Right lobe of liver (tissue), 6 donors: Measurements from ENCODE around the gene PRCC. TPM values are rescaled to one million over a fixed set of nuclear protein-coding genes. Genes with fewer than 3 reads are reported as not detected.

Experiments
- ATAC-seq, 4 donors: fragments of 200-7000 bp; cut with Tn5 transposase; one replicate each; pipeline ENCODE4 v1.9.1; 2020; ENCODE audit warnings: mild to moderate bottlenecking in 4 of 4, moderate library complexity in 4 of 4
- DNase-seq, 3 donors: peaks; one replicate each; pipeline ENCODE4 v3.0.0-alpha.2; 2020
- H3K27ac ChIP-seq, 3 donors: fragments of 200-600 bp; one replicate each; pipeline ENCODE4 v1.8.0; 2022
- H3K27me3 ChIP-seq, 2 donors: fragments of 200-600 bp; one replicate each; pipeline ENCODE4 v1.8.0; 2022
- H3K36me3 ChIP-seq, 4 donors: fragments of 200-600 bp; sonication (generic) in 1 of 4; one replicate each; pipeline versions ENCODE4 v1.5.1 to v1.8.0; 2017 to 2022; ENCODE audit warnings: control low read depth in 1 of 4
- H3K4me1 ChIP-seq, 4 donors: fragments of 200-600 bp; sonication (generic) in 1 of 4; one replicate each; pipeline versions ENCODE4 v1.5.1 to v1.8.0; 2017 to 2022; ENCODE audit warnings: control low read depth in 1 of 4
- H3K4me3 ChIP-seq, 3 donors: fragments of 200-600 bp; one replicate each; pipeline ENCODE4 v1.8.0; 2022
- H3K9me3 ChIP-seq, 4 donors: fragments of 200-600 bp; sonication (generic) in 1 of 4; one replicate each; pipeline versions ENCODE4 v1.5.1 to v1.8.0; 2017 to 2022; ENCODE audit warnings: control low read depth in 1 of 4
- POLR2A ChIP-seq: fragments of 450-650 bp; IDR thresholded peaks from one replicate; pipeline ENCODE4 v1.6.1; 2017; ENCODE audit warnings: antibody characterized with exemption, mild to moderate bottlenecking
- WGBS: methylation state at CpG from one replicate; pipeline ENCODE4 v1.1.6; 2018; ENCODE audit warnings: low coverage, low lambda C conversion rate; ENCODE audit not compliant: insufficient coverage; ENCODE audit errors: missing lambda C conversion rate; 5-methylcytosine and 5-hydroxymethylcytosine counted together
- intact Hi-C, 2 donors: fragments of 100-400 bp; cut with DNase I; formaldehyde crosslinking; loops; one replicate each; pipeline versions ENCODE4 v1.11.2 to v1.14.1; 2022
- total RNA-seq, 6 experiments: library from RNA; depleted of rRNA in 2 of 6; stranded (reverse); fragments of >200 nt in 2 of 6; fragmentation: NEBNext Ultra II Directional in 3 of 6; extraction: Animal tissue kit (Norgen Biotek cat#: 25700) in 3 of 6; gene quantifications; one replicate each; pipeline versions ENCODE4 v1.1.0 to v1.2.4, GENCODE V29; 2016 to 2023
- TF ChIP-seq, protein P1 (sequence below), 4 donors: fragments of 200-600 bp in 3 of 4; fragments of 450-650 bp in 1 of 4; IDR thresholded peaks; one replicate each; pipeline versions ENCODE4 v1.5.1 to v1.8.0; 2016 to 2022; ENCODE audit warnings: antibody characterized with exemption in 4 of 4, mild to moderate bottlenecking in 2 of 4
- donor health status: DM: no; HTN: yes; CAD: no.
- donor health status: DM: no; HTN: no; CAD: no.
- donor health status: DM: no; HTN: no; CAD: no.
- donor health status: DM: no; HTN: yes; CAD: no.
- donor health status: DM: no; HTN: yes; CAD: no.

Gene PRCC
- total RNA-seq, 6 experiments from 2014 or later: 17.4 to 23.4 (median 19.7) TPM

DNA sequence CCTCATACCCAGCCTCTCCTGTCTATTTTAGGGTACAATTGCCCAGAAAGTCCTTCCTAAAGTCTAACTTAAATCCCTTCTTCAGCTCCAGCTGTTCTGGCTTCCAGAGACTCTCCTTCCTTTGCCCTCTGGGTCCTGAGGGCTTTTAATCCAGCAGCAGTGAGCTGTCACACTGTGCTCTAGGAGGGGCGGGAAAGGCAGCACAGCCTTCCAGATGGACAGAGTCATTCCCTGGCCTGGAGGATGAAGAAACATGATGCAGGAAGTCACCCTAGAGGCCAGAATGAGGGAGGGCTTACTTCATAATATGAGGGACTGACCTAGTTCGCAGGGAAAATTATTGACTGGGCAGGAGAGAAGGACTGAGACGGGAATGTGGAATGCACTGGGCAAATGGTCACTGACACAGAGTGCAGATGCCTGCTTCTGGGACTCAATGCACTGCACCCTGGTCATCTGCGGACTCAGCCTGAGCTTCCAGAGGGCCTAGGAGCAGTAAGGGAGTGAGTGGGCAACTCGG lies 48.0 kb downstream of the PRCC start:
- 45% methylated on average over 2 of the region's 5 CpGs for WGBS
- DNase-seq (no peak), ATAC-seq (peak; percentile 27 to 44 (median 40))
- H3K36me3 ChIP-seq: no peaks in the 10 kb centered on the region
- intact Hi-C loops: no loop called here
- peaks cover 0 to 11% (median 0%) of the 10 kb centered on the region in 4 donors for H3K4me1 ChIP-seq
- H3K27ac ChIP-seq: peak overlapping the region; percentile 21 to 69 (median 63)
- no peak for TF ChIP-seq POLR2A
- TF ChIP-seq, protein P1, sequence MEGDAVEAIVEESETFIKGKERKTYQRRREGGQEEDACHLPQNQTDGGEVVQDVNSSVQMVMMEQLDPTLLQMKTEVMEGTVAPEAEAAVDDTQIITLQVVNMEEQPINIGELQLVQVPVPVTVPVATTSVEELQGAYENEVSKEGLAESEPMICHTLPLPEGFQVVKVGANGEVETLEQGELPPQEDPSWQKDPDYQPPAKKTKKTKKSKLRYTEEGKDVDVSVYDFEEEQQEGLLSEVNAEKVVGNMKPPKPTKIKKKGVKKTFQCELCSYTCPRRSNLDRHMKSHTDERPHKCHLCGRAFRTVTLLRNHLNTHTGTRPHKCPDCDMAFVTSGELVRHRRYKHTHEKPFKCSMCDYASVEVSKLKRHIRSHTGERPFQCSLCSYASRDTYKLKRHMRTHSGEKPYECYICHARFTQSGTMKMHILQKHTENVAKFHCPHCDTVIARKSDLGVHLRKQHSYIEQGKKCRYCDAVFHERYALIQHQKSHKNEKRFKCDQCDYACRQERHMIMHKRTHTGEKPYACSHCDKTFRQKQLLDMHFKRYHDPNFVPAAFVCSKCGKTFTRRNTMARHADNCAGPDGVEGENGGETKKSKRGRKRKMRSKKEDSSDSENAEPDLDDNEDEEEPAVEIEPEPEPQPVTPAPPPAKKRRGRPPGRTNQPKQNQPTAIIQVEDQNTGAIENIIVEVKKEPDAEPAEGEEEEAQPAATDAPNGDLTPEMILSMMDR (IDR thresholded peaks at IDR 0.05): no peak
- no peaks in the 10 kb centered on the region for H3K9me3 ChIP-seq
- no peaks in the 10 kb centered on the region for H3K27me3 ChIP-seq
- H3K4me3 ChIP-seq: no peak overlapping the region

DNA sequence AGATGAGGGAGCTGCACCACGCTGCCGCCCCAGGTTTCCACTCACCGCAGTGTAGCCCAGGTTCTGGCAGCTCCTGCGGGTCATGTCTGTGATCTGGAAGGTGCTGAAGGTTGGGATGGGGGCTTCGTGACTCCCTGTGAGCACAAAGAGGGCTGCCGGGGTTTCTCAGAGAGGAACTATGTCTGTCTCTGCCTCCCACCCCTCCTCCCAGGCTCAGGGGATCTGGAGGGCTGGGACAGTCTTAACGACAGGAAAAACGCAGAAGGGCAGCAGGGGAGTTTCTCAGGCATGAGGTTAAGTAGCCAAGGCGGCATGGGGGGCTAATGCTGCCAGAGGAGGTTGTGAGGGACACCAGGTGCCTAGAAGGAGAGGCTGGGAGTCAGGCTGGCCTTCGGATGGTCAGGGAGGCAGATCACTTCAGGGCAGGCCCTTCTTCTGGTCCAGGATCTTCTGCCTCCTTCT lies 48.7 kb downstream of the PRCC start:
- intact Hi-C loops: no loop called here
- no peak for DNase-seq
- Histone ChIP-seq H3K36me3 (no peaks in the 10 kb centered on the region), H3K9me3 (no peaks in the 10 kb centered on the region), H3K27ac (peak overlapping the region; percentile 58 to 69 (median 63)), H3K4me1 (peaks cover 0 to 11% (median 0%) of the 10 kb centered on the region in 4 donors), H3K27me3 (no peaks in the 10 kb centered on the region), H3K4me3 (peak overlapping the region in 1 of 3 donors; percentile 13)
- ATAC-seq: no peak
- WGBS: 49% methylated on average over 5 of the region's 10 CpGs
- no peak for TF ChIP-seq POLR2A

DNA sequence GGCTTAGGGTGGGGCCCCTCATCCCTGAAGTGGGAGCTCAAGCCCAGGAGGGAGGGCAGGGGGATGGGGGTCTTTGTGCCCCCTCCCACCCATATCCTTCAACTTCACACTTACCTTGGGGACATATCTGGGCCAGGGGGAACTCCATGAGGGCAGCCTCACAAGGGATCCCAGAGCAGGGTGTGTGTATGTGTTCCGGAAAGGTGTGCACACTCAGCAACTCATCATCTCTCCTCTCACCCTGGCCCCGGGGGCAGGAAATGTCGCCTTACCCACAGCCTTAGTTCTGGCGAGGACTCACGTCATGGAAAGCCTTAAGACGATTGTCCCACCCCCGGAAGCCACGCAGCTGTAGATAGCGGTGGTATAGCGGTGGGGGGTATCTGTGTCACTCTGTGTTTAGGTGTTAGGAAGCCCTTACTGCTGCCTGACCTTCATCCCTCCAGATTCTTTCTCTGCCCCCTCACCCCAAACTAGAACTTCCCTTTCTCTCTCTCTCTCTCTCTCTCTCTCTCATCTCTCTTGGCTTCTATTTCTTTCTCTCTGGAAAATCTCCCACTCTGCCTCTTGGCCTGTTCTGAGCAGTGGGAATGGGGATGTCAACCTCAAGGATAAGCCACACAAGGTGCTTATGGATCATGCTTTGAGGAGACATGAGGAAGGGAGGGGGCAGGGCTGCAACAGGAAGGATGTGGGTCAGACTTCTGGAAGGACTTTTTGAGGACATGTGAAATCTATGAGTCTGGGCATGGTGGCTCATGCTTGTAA lies 49.4 kb downstream of the PRCC start, which contains the start of gene SH2D2A:
SH2D2A (minus strand) TSS at position 288 of the 768 bp plus-strand sequence; CDS start at position 148, 140 bp downstream.
- Histone ChIP-seq H3K4me3 (peak within 1 kb of the TSS in 1 of 3 donors; percentile 13), H3K36me3 (no peaks in the 10 kb centered on the region), H3K9me3 (no peaks in the 10 kb centered on the region), H3K27me3 (no peaks in the 10 kb centered on the region), H3K27ac (peak within 1 kb of the TSS; percentile 58 to 69 (median 63)), H3K4me1 (peaks cover 0 to 11% (median 0%) of the 10 kb centered on the region in 4 donors)
- peak; percentile 65 for TF ChIP-seq POLR2A
- TF ChIP-seq, protein P1 (IDR thresholded peaks at IDR 0.05): no peak
- intact Hi-C loops: no loop called here
- peak in 2 of 3 donors; percentile 49 to 56 for DNase-seq
- peak; percentile 60 to 66 (median 62) for ATAC-seq
- WGBS: 21% methylated on average over 5 of the region's 10 CpGs

DNA sequence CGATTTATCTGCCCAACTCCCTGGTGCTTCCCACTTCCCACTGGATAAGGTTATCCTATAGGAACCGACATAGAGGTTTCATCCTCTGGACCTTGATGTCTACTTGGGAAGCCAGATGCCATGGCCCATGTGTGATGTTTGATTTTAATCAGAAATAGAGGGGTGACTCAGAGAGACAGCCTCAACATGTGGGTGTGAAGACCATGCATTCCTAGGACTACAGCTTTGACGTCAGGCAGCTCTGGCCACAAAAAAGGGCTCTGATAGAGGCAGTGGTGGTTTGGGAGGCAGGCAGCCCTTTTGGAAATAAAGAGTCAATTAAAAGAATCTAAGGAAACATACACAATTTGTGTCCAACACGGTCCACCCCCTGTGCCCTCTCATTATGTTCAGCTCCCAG lies 54.5 kb downstream of the PRCC start:
- Histone ChIP-seq H3K36me3 (no peaks in the 10 kb centered on the region), H3K4me1 (no peaks in the 10 kb centered on the region), H3K27me3 (no peaks in the 10 kb centered on the region), H3K4me3 (no peak overlapping the region), H3K27ac (no peak overlapping the region), H3K9me3 (no peaks in the 10 kb centered on the region)
- no peak for ATAC-seq
- intact Hi-C loops: no loop called here
- TF ChIP-seq, protein P1 (IDR thresholded peaks at IDR 0.05): no peak
- no peak for TF ChIP-seq POLR2A
- 32% methylated on average over 2 of the region's 4 CpGs for WGBS
- DNase-seq: no peak

DNA sequence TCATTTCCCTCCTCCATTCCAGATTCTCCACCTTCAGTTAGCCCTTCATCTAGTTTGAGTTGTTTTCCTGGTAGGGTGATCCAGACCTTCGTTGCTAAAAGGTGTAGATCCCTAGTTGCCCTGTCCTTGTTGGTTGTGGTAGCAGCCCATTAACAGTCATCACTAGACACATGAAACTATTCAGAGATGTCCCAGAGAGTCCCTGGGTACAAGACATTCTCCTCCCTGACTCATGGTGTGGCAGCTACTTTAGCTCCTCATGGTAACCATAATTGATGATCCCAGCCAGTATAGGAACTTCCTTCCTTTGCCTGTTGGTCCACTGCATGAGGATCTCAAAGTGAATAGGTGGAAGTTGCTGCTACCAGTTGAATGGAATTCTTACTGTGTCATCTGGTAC lies 55.3 kb downstream of the PRCC start:
- no peaks in the 10 kb centered on the region for H3K4me1 ChIP-seq
- no peaks in the 10 kb centered on the region for H3K27me3 ChIP-seq
- intact Hi-C loops: no loop called here
- no peak overlapping the region for H3K27ac ChIP-seq
- H3K36me3 ChIP-seq: no peaks in the 10 kb centered on the region
- ATAC-seq (no peak), DNase-seq (no peak)
- 38% methylated on average over 1 of the region's 1 CpG for WGBS
- H3K9me3 ChIP-seq: no peaks in the 10 kb centered on the region
- no peak for TF ChIP-seq POLR2A
- TF ChIP-seq, protein P1 (IDR thresholded peaks at IDR 0.05): no peak
- no peak overlapping the region for H3K4me3 ChIP-seq
